Cardiac muscle cell (in vitro differentiated cells and primary cell): ENCODE data around the gene OTUB2. TPM values are rescaled to one million over a fixed set of nuclear protein-coding genes. Genes with fewer than 3 reads are reported as not detected.

ENCODE experiments used
- DNase-seq, 2 donors: peaks; one replicate each; pipeline versions ENCODE4 v3.0.0 to v3.0.0-alpha.2; 2010 to 2017; ENCODE audit warnings: low read depth in 1 of 2, low spot score in 1 of 2
- H3K27ac ChIP-seq: fragments of 200-600 bp; sonication (generic); 2 replicates; pipeline ENCODE4 v1.5.1; 2016
- H3K27me3 ChIP-seq: fragments of 200-600 bp; sonication (generic); 2 replicates; pipeline ENCODE4 v1.6.0; 2016; ENCODE audit warnings: control low read depth
- H3K36me3 ChIP-seq: fragments of 200-600 bp; sonication (generic); 2 replicates; pipeline ENCODE4 v1.5.1; 2016; ENCODE audit warnings: control low read depth
- H3K4me1 ChIP-seq: fragments of 200-600 bp; sonication (generic); 2 replicates; pipeline ENCODE4 v1.8.1; 2017; ENCODE audit warnings: low read depth, mild to moderate bottlenecking, mixed run types
- H3K4me3 ChIP-seq: fragments of 200-600 bp; sonication (generic); 2 replicates; pipeline ENCODE4 v1.5.1; 2016; ENCODE audit warnings: mild to moderate bottlenecking
- H3K9me3 ChIP-seq: fragments of 200-600 bp; sonication (generic); 2 replicates; pipeline ENCODE4 v1.5.1; 2017; ENCODE audit warnings: low read depth, mild to moderate bottlenecking, control low read depth
- polyA plus RNA-seq: library from polyadenylated mRNA; unstranded; fragments of >200 nt; fragmentation: Nextera tagmentation; extraction: Ambion mirVana; gene quantifications from 2 replicates; pipeline ENCODE4 v1.2.1, GENCODE V29; 2016
- total RNA-seq: library from RNA; depleted of rRNA; stranded (reverse); fragments of >200 nt; gene quantifications from 2 replicates; pipeline ENCODE4 v1.2.3, GENCODE V29; 2016
- TF ChIP-seq, protein P1 (sequence below): IDR thresholded peaks from 2 replicates; pipeline ENCODE4 v1.5.1; 2012; ENCODE audit warnings: low read depth, mild to moderate bottlenecking, low read length

The OTUB2 gene
- total and polyA plus RNA-seq, 2 experiments from 2014 or later = 4.1 to 4.4 TPM

GRCh38 chr14:94042433-94043091, 16.4 kb downstream of the OTUB2 start:
- Histone ChIP-seq H3K4me1 (no peaks in the 10 kb centered on the region), H3K9me3 (no peaks in the 10 kb centered on the region), H3K27ac (no peak overlapping the region), H3K27me3 (no peaks in the 10 kb centered on the region), H3K4me3 (no peak overlapping the region), H3K36me3 (peaks cover 7% of the 10 kb centered on the region)
- TF ChIP-seq, protein P1, sequence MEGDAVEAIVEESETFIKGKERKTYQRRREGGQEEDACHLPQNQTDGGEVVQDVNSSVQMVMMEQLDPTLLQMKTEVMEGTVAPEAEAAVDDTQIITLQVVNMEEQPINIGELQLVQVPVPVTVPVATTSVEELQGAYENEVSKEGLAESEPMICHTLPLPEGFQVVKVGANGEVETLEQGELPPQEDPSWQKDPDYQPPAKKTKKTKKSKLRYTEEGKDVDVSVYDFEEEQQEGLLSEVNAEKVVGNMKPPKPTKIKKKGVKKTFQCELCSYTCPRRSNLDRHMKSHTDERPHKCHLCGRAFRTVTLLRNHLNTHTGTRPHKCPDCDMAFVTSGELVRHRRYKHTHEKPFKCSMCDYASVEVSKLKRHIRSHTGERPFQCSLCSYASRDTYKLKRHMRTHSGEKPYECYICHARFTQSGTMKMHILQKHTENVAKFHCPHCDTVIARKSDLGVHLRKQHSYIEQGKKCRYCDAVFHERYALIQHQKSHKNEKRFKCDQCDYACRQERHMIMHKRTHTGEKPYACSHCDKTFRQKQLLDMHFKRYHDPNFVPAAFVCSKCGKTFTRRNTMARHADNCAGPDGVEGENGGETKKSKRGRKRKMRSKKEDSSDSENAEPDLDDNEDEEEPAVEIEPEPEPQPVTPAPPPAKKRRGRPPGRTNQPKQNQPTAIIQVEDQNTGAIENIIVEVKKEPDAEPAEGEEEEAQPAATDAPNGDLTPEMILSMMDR = no peak
- DNase-seq = no peak

DNA sequence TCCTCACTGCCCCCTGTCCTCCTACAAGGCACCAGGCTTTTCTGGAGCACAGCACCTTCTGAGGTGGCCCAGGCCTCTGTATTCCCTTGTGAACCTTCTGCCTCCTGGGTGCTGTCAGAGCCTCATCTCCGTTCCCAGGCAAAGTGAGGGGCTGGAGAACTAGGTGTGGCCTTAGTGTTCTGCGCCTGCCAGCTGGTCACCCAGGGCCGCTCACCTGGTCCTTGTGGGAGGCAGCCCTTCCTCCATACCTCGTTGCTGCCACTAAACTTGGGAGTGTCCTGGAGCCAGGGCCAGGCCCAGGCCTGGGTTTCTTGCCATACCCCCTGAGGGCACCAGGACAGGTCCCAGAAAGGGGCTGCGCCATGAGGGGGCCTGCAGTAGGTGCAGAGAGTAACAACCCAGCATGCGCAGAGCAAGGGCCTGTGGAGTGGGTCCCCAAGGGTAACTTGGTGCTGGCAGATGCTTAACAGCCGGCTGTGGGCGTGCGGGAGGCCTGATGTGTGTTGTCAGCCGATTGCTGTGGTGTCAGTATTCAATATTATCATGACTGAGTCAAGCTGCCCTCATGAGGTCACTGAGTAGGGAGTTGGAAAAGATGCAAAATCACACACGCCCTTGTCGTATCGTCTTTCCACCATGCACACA, 17.1 kb downstream of the OTUB2 start:
- peaks cover 14% of the 10 kb centered on the region for H3K36me3 ChIP-seq
- no peaks in the 10 kb centered on the region for H3K4me1 ChIP-seq
- H3K27me3 ChIP-seq = no peaks in the 10 kb centered on the region
- H3K27ac ChIP-seq = no peak overlapping the region
- DNase-seq = peak in 1 of 2 donors; percentile 40
- TF ChIP-seq, protein P1 = no peak
- H3K4me3 ChIP-seq = no peak overlapping the region
- no peaks in the 10 kb centered on the region for H3K9me3 ChIP-seq

DNA sequence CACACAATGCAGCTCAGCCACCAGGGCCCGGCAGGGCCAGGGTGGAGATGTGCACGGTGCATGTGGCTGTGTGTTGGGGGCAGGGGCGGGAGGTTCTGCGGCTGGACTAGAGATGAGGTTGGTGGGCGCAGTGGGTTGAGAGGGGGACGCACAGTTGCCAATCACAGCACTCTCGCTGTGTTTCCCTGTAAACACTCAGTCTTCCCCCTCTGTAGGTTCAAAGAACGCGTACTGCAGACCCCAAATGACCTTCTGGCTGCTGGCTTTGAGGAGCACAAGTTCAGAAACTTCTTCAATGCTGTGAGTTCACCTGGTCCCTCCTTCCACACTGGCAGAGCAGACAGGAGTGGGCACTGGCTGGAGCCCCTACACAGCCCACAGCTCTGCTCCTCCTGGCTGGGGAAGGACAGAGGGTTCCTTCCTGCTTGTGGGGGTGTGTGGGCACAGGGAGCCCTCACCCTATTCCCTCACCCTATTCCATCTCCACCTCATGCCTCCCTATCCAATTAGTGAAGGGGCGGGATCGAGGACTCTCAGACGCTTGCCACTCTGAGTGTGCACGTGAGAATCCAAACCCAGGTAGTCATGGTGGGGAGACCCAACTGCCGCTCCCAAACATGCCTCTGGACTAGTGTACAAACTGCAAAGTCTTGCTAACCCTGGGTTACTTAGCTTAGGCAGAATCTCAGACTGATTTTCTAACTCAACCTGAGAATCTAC, 17.8 kb downstream of the OTUB2 start:
- TF ChIP-seq, protein P1 = no peak
- Histone ChIP-seq H3K9me3 (no peaks in the 10 kb centered on the region), H3K36me3 (peaks cover 19% of the 10 kb centered on the region), H3K27ac (no peak overlapping the region), H3K4me1 (no peaks in the 10 kb centered on the region), H3K4me3 (no peak overlapping the region), H3K27me3 (no peaks in the 10 kb centered on the region)
- no peak for DNase-seq

- TF ChIP-seq, protein P1 = no peak
- H3K27me3 ChIP-seq = no peaks in the 10 kb centered on the region
- no peak for DNase-seq
- H3K9me3 ChIP-seq = no peaks in the 10 kb centered on the region
- H3K4me1 ChIP-seq = no peaks in the 10 kb centered on the region
- H3K36me3 ChIP-seq = peaks cover 25% of the 10 kb centered on the region
- no peak overlapping the region for H3K27ac ChIP-seq
- H3K4me3 ChIP-seq = no peak overlapping the region
Measured at GRCh38 chr14:94044476-94045091, 18.4 kb downstream of the OTUB2 start.

- no peak overlapping the region for H3K4me3 ChIP-seq
- no peaks in the 10 kb centered on the region for H3K9me3 ChIP-seq
- peaks cover 30% of the 10 kb centered on the region for H3K36me3 ChIP-seq
- no peak overlapping the region for H3K27ac ChIP-seq
- H3K4me1 ChIP-seq = peaks cover 3% of the 10 kb centered on the region
- DNase-seq = no peak
- TF ChIP-seq, protein P1 = no peak
- H3K27me3 ChIP-seq = no peaks in the 10 kb centered on the region
Measured at GRCh38 chr14:94045101-94045500, 19.0 kb downstream of the OTUB2 start.
